Activated naive CD8-positive, alpha-beta T cell treated with anti-CD3 and anti-CD28 coated beads, Interleukin-2, amount 50 U/mL, for 24 hours (primary cell): ENCODE results near the gene PTPRT.
A peak's percentile ranks its signal among the peaks of the same experiment; 100 is the strongest.

Experiments used
- ATAC-seq: fragments of 150-1000 bp; cut with Tn5 transposase; one replicate; pipeline ENCODE4 v1.10.0; 2021
- DNase-seq: peaks from one replicate; pipeline ENCODE4 v3.0.0; 2021
- H3K27ac Mint-ChIP-seq: one replicate; pipeline ENCODE4 v1.8.0; 2021; ENCODE audit warnings: mild to moderate bottlenecking, mixed read lengths
- H3K27me3 Mint-ChIP-seq: one replicate; pipeline ENCODE4 v1.8.0; 2021; ENCODE audit warnings: mixed read lengths
- H3K36me3 Mint-ChIP-seq: one replicate; pipeline ENCODE4 v1.8.0; 2021; ENCODE audit warnings: low read depth, mixed read lengths
- H3K4me1 Mint-ChIP-seq: one replicate; pipeline ENCODE4 v1.8.0; 2021; ENCODE audit warnings: mixed read lengths
- H3K4me3 Mint-ChIP-seq: one replicate; pipeline ENCODE4 v1.8.0; 2021; ENCODE audit warnings: mild to moderate bottlenecking, moderate library complexity, mixed read lengths
- H3K9me3 Mint-ChIP-seq: one replicate; pipeline ENCODE4 v1.8.0; 2021; ENCODE audit warnings: mixed read lengths

PTPRT gene

DNA sequence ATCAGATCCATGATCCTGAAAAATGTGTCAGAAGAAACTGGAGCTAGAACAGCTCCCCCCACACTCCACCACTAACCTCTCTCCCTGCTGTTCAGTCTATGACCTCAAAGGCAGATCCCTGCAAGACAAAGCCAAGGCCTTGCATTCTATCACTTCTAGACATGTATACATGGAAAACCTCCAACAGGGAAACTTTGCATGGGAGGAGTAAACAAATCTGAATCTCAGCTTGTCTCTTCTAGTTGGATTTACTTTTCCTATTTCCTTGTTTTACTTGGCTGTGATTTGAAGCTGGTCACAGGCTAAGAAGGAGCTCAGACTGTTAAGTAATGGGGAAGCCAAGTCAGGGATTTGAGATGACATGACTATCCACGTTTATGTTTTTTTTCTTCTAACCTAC is 1114.8 kb downstream of the PTPRT start:
- no peak overlapping the region for H3K27ac Mint-ChIP-seq
- H3K4me3 Mint-ChIP-seq = no peak overlapping the region
- ATAC-seq (no peak), DNase-seq (no peak)
- peaks cover 5% of the 10 kb centered on the region for H3K9me3 Mint-ChIP-seq
- no peaks in the 10 kb centered on the region for H3K27me3 Mint-ChIP-seq
- no peaks in the 10 kb centered on the region for H3K36me3 Mint-ChIP-seq
- no peaks in the 10 kb centered on the region for H3K4me1 Mint-ChIP-seq

GRCh38 chr20:42067596-42067995 is 1122.1 kb downstream of the PTPRT start:
- no peak for ATAC-seq
- Mint-ChIP-seq H3K36me3 (no peaks in the 10 kb centered on the region), H3K27me3 (peaks cover 2% of the 10 kb centered on the region)

DNA sequence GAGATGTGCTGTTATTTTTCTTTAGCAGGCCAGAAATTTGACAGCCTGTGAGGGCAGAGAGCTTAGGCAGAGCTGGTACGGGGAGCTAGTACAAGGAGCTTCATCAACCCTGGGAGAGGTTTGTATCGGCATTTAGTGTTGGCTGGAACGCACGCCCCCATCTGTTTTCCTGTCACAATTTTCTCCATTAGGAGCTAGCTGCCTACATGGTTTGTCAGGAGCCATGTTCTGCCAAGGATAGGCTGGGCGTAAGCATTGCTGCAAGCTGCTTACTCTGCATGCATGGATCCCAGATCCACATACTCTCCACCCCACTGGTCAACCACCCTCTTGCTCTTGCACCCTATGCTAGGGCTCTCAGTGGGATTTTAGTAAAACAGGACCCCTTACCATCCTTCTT is 1122.5 kb downstream of the PTPRT start:
- no peaks in the 10 kb centered on the region for H3K4me1 Mint-ChIP-seq
- DNase-seq = no peak
- H3K36me3 Mint-ChIP-seq = no peaks in the 10 kb centered on the region
- ATAC-seq = no peak
- no peak overlapping the region for H3K4me3 Mint-ChIP-seq
- no peak overlapping the region for H3K27ac Mint-ChIP-seq
- H3K27me3 Mint-ChIP-seq = peaks cover 2% of the 10 kb centered on the region
- H3K9me3 Mint-ChIP-seq = no peaks in the 10 kb centered on the region

More at GRCh38 chr20:42067596-42067995, 1122.1 kb downstream of the PTPRT start:
- H3K27ac Mint-ChIP-seq = no peak overlapping the region
- no peak overlapping the region for H3K4me3 Mint-ChIP-seq
- peaks cover 1% of the 10 kb centered on the region for H3K9me3 Mint-ChIP-seq
- DNase-seq = no peak
- no peaks in the 10 kb centered on the region for H3K4me1 Mint-ChIP-seq

DNA sequence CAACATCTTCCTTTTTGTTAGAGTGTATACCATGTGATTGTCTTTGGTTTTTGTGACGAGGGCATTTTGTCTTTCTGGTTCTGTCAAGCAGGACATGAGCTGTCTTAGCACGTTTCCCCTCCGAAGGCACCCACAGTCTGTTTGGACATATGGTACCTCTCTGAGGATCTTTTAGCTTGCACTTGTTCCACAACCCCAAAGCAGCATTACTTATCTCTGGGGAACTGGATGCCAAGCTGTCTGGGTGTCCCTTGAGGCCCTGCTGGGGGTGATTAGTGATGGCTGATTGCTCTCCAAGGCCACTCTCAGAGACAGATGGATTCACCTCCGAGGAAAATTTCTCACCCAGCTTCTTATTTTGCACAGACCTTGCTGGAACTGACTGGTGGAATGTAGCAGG is 1126.6 kb downstream of the PTPRT start:
- Mint-ChIP-seq H3K9me3 (no peaks in the 10 kb centered on the region), H3K27me3 (peaks cover 2% of the 10 kb centered on the region), H3K4me1 (no peaks in the 10 kb centered on the region), H3K4me3 (no peak overlapping the region), H3K27ac (no peak overlapping the region), H3K36me3 (no peaks in the 10 kb centered on the region)
- ATAC-seq = no peak
- no peak for DNase-seq

GRCh38 chr20:42053350-42053749 is 1136.4 kb downstream of the PTPRT start:
- Mint-ChIP-seq H3K9me3 (no peaks in the 10 kb centered on the region), H3K27me3 (no peaks in the 10 kb centered on the region), H3K27ac (no peak overlapping the region), H3K4me3 (no peak overlapping the region), H3K36me3 (no peaks in the 10 kb centered on the region), H3K4me1 (no peaks in the 10 kb centered on the region)
- ATAC-seq (no peak), DNase-seq (no peak)

DNA sequence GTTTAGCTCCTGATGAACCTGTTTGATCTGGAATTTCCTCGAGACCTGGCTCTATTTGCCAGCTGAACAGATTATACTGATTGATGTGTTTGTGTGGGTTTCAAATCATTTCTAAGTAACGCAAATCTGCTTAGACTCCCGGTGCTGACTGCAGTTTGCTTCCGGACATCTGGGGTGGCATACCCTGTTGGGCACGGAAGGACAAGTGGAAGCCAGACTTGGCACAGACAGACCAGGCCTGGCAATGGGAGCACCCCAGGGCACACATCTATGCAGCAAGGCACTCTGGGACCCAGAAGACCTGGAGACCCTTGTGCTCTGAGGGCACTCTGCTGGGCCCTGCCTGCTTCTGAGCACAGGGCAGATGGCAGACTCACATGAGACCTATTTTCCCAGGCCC is 1137.8 kb downstream of the PTPRT start:
- Mint-ChIP-seq H3K27ac (no peak overlapping the region), H3K36me3 (no peaks in the 10 kb centered on the region), H3K9me3 (no peaks in the 10 kb centered on the region), H3K27me3 (no peaks in the 10 kb centered on the region), H3K4me1 (no peaks in the 10 kb centered on the region), H3K4me3 (no peak overlapping the region)
- DNase-seq (no peak), ATAC-seq (no peak)

DNA sequence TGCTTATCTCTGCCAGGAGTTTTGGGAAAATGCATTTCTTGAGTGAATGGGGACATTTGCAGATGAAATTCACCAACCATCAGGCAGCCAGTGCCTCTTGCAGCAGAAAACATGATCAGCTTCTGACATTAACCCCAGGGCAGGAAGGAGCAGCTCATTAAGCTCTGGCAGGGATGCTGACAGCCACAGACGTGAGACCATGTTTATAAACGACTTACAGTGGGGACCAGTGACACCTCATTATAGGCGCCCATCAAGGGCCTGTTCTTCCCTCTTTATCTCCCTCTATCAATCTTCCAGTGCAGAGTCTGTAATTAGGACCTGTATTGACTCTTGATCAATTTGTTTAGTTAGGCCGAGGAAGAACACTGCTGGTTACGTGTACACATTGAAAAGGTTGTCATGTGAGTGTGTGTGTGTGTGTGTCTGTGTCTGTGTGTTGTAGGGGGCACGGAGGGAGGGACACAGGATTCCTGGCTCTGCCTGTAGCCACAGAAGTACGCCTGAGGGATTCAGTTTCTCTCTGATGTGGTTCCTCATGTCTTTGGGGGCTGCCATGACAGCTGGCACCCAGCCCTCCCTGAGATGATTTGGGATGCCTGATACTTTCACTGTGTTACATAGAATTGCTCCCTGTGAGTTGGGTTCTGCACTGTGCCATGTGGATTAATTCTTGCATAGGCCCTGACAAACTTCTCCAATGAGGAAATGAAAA is 1143.2 kb downstream of the PTPRT start:
- H3K27ac Mint-ChIP-seq = no peak overlapping the region
- H3K36me3 Mint-ChIP-seq = no peaks in the 10 kb centered on the region
- DNase-seq (no peak), ATAC-seq (no peak)
- no peaks in the 10 kb centered on the region for H3K4me1 Mint-ChIP-seq
- H3K27me3 Mint-ChIP-seq = peaks cover 2% of the 10 kb centered on the region
- H3K9me3 Mint-ChIP-seq = no peaks in the 10 kb centered on the region
- no peak overlapping the region for H3K4me3 Mint-ChIP-seq

- peaks cover 4% of the 10 kb centered on the region for H3K9me3 Mint-ChIP-seq
- H3K27ac Mint-ChIP-seq = no peak overlapping the region
- H3K27me3 Mint-ChIP-seq = peaks cover 2% of the 10 kb centered on the region
- ATAC-seq = no peak
- no peak for DNase-seq
- no peaks in the 10 kb centered on the region for H3K36me3 Mint-ChIP-seq
- H3K4me1 Mint-ChIP-seq = no peaks in the 10 kb centered on the region
- H3K4me3 Mint-ChIP-seq = no peak overlapping the region
These were observed 1145.8 kb downstream of the PTPRT start for GRCh38 chr20:42043921-42044320.

DNA sequence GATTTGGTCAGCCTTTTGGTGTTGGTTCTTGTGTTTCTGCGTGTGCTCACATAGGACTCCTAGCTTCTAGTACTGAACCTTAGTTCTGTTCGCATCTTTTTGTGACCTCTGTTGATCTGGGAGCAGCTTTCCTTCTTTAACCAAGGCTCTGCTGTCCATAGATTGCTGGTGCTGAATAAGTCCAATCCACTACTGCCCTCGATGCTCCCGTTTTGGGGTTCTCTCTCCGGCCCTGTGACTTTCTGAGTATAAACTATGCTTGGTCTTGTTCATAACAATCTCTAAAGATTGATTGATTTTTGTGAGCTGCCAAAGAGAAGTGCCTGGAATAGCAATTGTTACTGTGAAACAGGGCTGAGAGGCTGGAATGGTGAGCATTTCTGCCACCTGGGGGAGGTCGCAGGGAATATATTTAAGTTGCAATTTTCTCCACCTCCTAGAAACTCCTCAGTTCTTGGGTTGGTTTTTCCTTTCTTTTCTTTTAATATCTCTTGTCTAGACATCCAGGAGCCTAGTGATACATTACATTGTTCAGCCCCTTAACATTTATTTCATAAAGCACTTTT is 1148.6 kb downstream of the PTPRT start:
- H3K4me1 Mint-ChIP-seq = no peaks in the 10 kb centered on the region
- no peaks in the 10 kb centered on the region for H3K36me3 Mint-ChIP-seq
- H3K9me3 Mint-ChIP-seq = peaks cover 4% of the 10 kb centered on the region
- H3K27ac Mint-ChIP-seq = no peak overlapping the region
- no peak overlapping the region for H3K4me3 Mint-ChIP-seq
- DNase-seq (no peak), ATAC-seq (no peak)
- no peaks in the 10 kb centered on the region for H3K27me3 Mint-ChIP-seq

- Mint-ChIP-seq H3K27me3 (peaks cover 1% of the 10 kb centered on the region), H3K9me3 (peaks cover 7% of the 10 kb centered on the region), H3K27ac (no peak overlapping the region), H3K36me3 (no peaks in the 10 kb centered on the region), H3K4me3 (no peak overlapping the region), H3K4me1 (no peaks in the 10 kb centered on the region)
- ATAC-seq (no peak), DNase-seq (no peak)
These were observed 1161.9 kb downstream of the PTPRT start for GRCh38 chr20:42027746-42028268.

DNA sequence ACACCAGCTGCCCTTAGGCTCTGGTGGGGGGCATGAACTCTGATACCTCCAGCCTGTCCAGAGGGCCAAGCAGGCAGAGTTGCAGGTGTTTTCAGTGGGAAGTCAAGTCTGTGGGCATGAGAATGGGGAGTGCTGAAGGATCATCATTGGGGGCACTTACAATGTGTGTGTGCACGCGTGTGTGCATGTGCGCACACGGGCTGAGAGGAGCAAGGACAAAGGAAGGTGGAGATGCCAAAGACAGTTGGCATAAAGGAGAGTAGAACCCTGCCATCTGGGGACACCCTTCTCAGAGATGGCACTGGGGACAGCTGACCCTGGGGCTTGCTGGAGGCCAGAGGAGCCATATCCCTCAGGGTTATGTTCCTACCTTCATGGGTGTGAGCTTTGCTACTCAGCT is 1163.1 kb downstream of the PTPRT start:
- no peak for ATAC-seq
- Mint-ChIP-seq H3K27ac (no peak overlapping the region), H3K4me1 (no peaks in the 10 kb centered on the region), H3K27me3 (peaks cover 1% of the 10 kb centered on the region), H3K36me3 (no peaks in the 10 kb centered on the region), H3K9me3 (peaks cover 7% of the 10 kb centered on the region), H3K4me3 (no peak overlapping the region)
- no peak for DNase-seq

GRCh38 chr20:42024653-42025052 is 1165.1 kb downstream of the PTPRT start:
- ATAC-seq (no peak), DNase-seq (peak; percentile 2)
- Mint-ChIP-seq H3K27ac (no peak overlapping the region), H3K9me3 (peaks cover 7% of the 10 kb centered on the region), H3K27me3 (peaks cover 1% of the 10 kb centered on the region), H3K4me1 (no peaks in the 10 kb centered on the region), H3K36me3 (no peaks in the 10 kb centered on the region), H3K4me3 (no peak overlapping the region)
